Thyroid gland (tissue), 4 donors: ENCODE results near the gene WDR11. TPM values are rescaled to one million over a fixed set of nuclear protein-coding genes. Genes with fewer than 3 reads are reported as not detected.
A peak's percentile ranks its signal among the peaks of the same experiment; 100 is the strongest.

Experiments used
- DNase-seq, 2 donors: peaks; one replicate each; pipeline ENCODE4 v3.0.0-alpha.2; 2019
- H3K27ac ChIP-seq, 3 donors: fragments of 200-600 bp; sonication (generic); 1 replicate in 2 of 3; 2 replicates in 1 of 3; pipeline ENCODE4 v1.5.1; 2016 to 2019; ENCODE audit warnings: mild to moderate bottlenecking in 1 of 3, moderate library complexity in 1 of 3
- H3K27me3 ChIP-seq: fragments of 200-600 bp; sonication (generic); one replicate; pipeline ENCODE4 v1.5.1; 2019
- H3K36me3 ChIP-seq, 2 donors: fragments of 200-600 bp; sonication (generic); one replicate each; pipeline ENCODE4 v1.5.1; 2016 to 2019
- H3K4me1 ChIP-seq, 2 donors: fragments of 200-600 bp; sonication (generic); one replicate each; pipeline ENCODE4 v1.5.1; 2017 to 2019
- H3K4me3 ChIP-seq, 3 donors: fragments of 200-600 bp; sonication (generic); replicated peaks in 1 of 3; 1 replicate in 2 of 3; 2 replicates in 1 of 3; pipeline ENCODE4 v1.5.1; 2016; ENCODE audit warnings: mild to moderate bottlenecking in 1 of 3
- H3K9me3 ChIP-seq: fragments of 200-600 bp; sonication (generic); one replicate; pipeline ENCODE4 v1.5.1; 2017
- CTCF ChIP-seq, 6 experiments: fragments of 200-600 bp in 3 of 6; fragments of 450-650 bp in 3 of 6; sonication (generic) in 3 of 6; IDR thresholded peaks; one replicate each; pipeline ENCODE4 v1.5.1; 2016 to 2019; ENCODE audit warnings: antibody characterized with exemption in 6 of 6, mild to moderate bottlenecking in 2 of 6, inconsistent platforms in 1 of 6, moderate library complexity in 1 of 6
- POLR2A ChIP-seq, 2 donors: fragments of 450-650 bp; IDR thresholded peaks; one replicate each; pipeline ENCODE4 v1.6.1; 2017; ENCODE audit warnings: antibody characterized with exemption in 2 of 2, mild to moderate bottlenecking in 2 of 2, moderate library complexity in 1 of 2
- WGBS, 2 donors: methylation state at CpG; one replicate each; pipeline ENCODE4 v1.1.5; 2017; 5-methylcytosine and 5-hydroxymethylcytosine counted together
- intact Hi-C: fragments of 100-400 bp; cut with DNase I; formaldehyde crosslinking; loops from one replicate; pipeline ENCODE4 v1.15.1; 2023
- total RNA-seq, 4 donors: library from RNA; depleted of rRNA; stranded (reverse); fragments of >200 nt; gene quantifications; one replicate each; pipeline ENCODE4 v1.2.3, GENCODE V29; 2016

The WDR11 gene
- total RNA-seq, 4 donors from 2014 or later, result 76.9 to 95.5 (median 79.4) TPM

- Histone ChIP-seq H3K27me3 (no peaks in the 10 kb centered on the region), H3K4me1 (peaks cover 4 to 6% of the 10 kb centered on the region in 2 donors), H3K36me3 (no peaks in the 10 kb centered on the region), H3K4me3 (no peak overlapping the region), H3K27ac (no peak overlapping the region), H3K9me3 (no peaks in the 10 kb centered on the region)
- WGBS, 2 donors, result 80 to 83% methylated on average over 6 of the region's 6 CpGs
- DNase-seq, result no peak
- intact Hi-C loops, result no loop called here
- TF ChIP-seq POLR2A (IDR thresholded peaks at IDR 0.05), result no peak
- TF ChIP-seq CTCF (IDR thresholded peaks at IDR 0.05), result no peak
Measured at GRCh38 chr10:120926611-120927010, 75.4 kb downstream of the WDR11 start.

- TF ChIP-seq POLR2A (IDR thresholded peaks at IDR 0.05) (no peak), CTCF (IDR thresholded peaks at IDR 0.05) (no peak)
- H3K9me3 ChIP-seq, result no peaks in the 10 kb centered on the region
- no peak for DNase-seq
- peaks cover 6 to 7% of the 10 kb centered on the region in 2 donors for H3K4me1 ChIP-seq
- intact Hi-C loops, result no loop called here
- WGBS, 2 donors, result 71 to 82% methylated on average over 4 of the region's 4 CpGs
- no peak overlapping the region for H3K4me3 ChIP-seq
- no peaks in the 10 kb centered on the region for H3K36me3 ChIP-seq
- H3K27me3 ChIP-seq, result no peaks in the 10 kb centered on the region
- no peak overlapping the region for H3K27ac ChIP-seq
Measured at GRCh38 chr10:120927352-120927751, 76.2 kb downstream of the WDR11 start.

GRCh38 chr10:120929166-120929565 lies 78.0 kb downstream of the WDR11 start:
- H3K27me3 ChIP-seq, result no peaks in the 10 kb centered on the region
- H3K27ac ChIP-seq, result no peak overlapping the region
- no peaks in the 10 kb centered on the region for H3K36me3 ChIP-seq
- intact Hi-C loops, result no loop called here
- DNase-seq, result no peak
- no peak overlapping the region for H3K4me3 ChIP-seq
- TF ChIP-seq POLR2A (IDR thresholded peaks at IDR 0.05) (no peak), CTCF (IDR thresholded peaks at IDR 0.05) (no peak)
- H3K9me3 ChIP-seq, result no peaks in the 10 kb centered on the region
- H3K4me1 ChIP-seq, result peaks cover 6 to 7% of the 10 kb centered on the region in 2 donors
- 87 to 93% methylated on average over 7 of the region's 7 CpGs for WGBS, 2 donors

- whole genome bisulfite sequencing, 2 donors, result 71 to 76% methylated on average over 3 of the region's 3 CpGs
- Histone ChIP-seq H3K27me3 (no peaks in the 10 kb centered on the region), H3K4me1 (peaks cover 6 to 7% of the 10 kb centered on the region in 2 donors), H3K36me3 (no peaks in the 10 kb centered on the region), H3K27ac (no peak overlapping the region), H3K4me3 (no peak overlapping the region), H3K9me3 (no peaks in the 10 kb centered on the region)
- intact Hi-C loops, result no loop called here
- no peak for DNase-seq
- TF ChIP-seq CTCF (IDR thresholded peaks at IDR 0.05) (no peak), POLR2A (IDR thresholded peaks at IDR 0.05) (no peak)
Measured at GRCh38 chr10:120931423-120931822, 80.3 kb downstream of the WDR11 start.

GRCh38 chr10:120931999-120932398 lies 80.8 kb downstream of the WDR11 start:
- H3K27ac ChIP-seq, result no peak overlapping the region
- intact Hi-C loops, result no loop called here
- no peaks in the 10 kb centered on the region for H3K27me3 ChIP-seq
- H3K9me3 ChIP-seq, result no peaks in the 10 kb centered on the region
- H3K36me3 ChIP-seq, result no peaks in the 10 kb centered on the region
- TF ChIP-seq CTCF (IDR thresholded peaks at IDR 0.05), result no peak
- no peak for TF ChIP-seq POLR2A (IDR thresholded peaks at IDR 0.05)
- peak; percentile 28 to 45 for DNase-seq
- no peak overlapping the region for H3K4me3 ChIP-seq
- peaks cover 6 to 7% of the 10 kb centered on the region in 2 donors for H3K4me1 ChIP-seq
- 40 to 51% methylated on average over 4 of the region's 4 CpGs for WGBS, 2 donors
